CD4-positive, alpha-beta T cell (primary cell): Measurements from ENCODE around the gene EIF2AK3. TPM values are rescaled to one million over a fixed set of nuclear protein-coding genes. Genes with fewer than 3 reads are reported as not detected.

Source experiments
- ATAC-seq: fragments of 200-7000 bp; cut with Tn5 transposase; one replicate; pipeline ENCODE4 v1.10.0; 2022; ENCODE audit warnings: mild to moderate bottlenecking; ENCODE audit not compliant: poor library complexity
- CTCF ChIA-PET: fragments of 350-600 bp; sonication (Branson Sonifier 250); formaldehyde crosslinking; loops from one replicate; lab custom pipeline; 2021; ENCODE audit warnings: antibody characterized with exemption, inconsistent platforms; lab: Charles Lee
- POLR2A ChIA-PET: fragments of 350-600 bp; sonication (Branson Sonifier 250); formaldehyde crosslinking; loops from one replicate; lab custom pipeline; 2021; ENCODE audit warnings: antibody characterized with exemption, inconsistent platforms; lab: Charles Lee
- DNase-seq, 14 experiments: peaks; one replicate each; pipeline ENCODE4 v3.0.0-alpha.2; 2013 to 2020; ENCODE audit warnings: mixed read lengths in 2 of 14
- H3K27ac ChIP-seq, 2 donors: one replicate each; pipeline versions ENCODE4 v1.5.1 to v1.7.0; 2013; ENCODE audit warnings: low read length in 2 of 2, low read depth in 1 of 2, mild to moderate bottlenecking in 1 of 2
- H3K27me3 ChIP-seq, 2 experiments: 1 replicate in 1 of 2; 2 replicates in 1 of 2; pipeline versions ENCODE4 v1.6.1 to v1.7.0; 2013; ENCODE audit warnings: low read length in 2 of 2, control low read depth in 1 of 2, mild to moderate bottlenecking in 1 of 2, moderate library complexity in 1 of 2; ENCODE audit not compliant: insufficient read depth in 2 of 2, control insufficient read depth in 1 of 2
- H3K36me3 ChIP-seq: one replicate; pipeline ENCODE4 v1.6.1; 2013; ENCODE audit warnings: low read length, control low read depth; ENCODE audit not compliant: insufficient read depth
- H3K4me1 ChIP-seq: one replicate; pipeline ENCODE4 v1.6.1; 2013; ENCODE audit warnings: low read length, control low read depth; ENCODE audit not compliant: insufficient read depth
- H3K4me3 ChIP-seq: one replicate; pipeline ENCODE4 v1.5.1; 2013; ENCODE audit warnings: mild to moderate bottlenecking, low read length, moderate library complexity
- H3K9me3 ChIP-seq, 2 experiments: 1 replicate in 1 of 2; 2 replicates in 1 of 2; pipeline versions ENCODE4 v1.6.1 to v1.7.0; 2013; ENCODE audit warnings: low read length in 2 of 2, mild to moderate bottlenecking in 2 of 2, control low read depth in 1 of 2, moderate library complexity in 1 of 2; ENCODE audit not compliant: control insufficient read depth in 1 of 2, insufficient read depth in 1 of 2
- H3K27ac Mint-ChIP-seq: one replicate; pipeline ENCODE4 v1.8.0; 2020; ENCODE audit warnings: mixed read lengths
- H3K27me3 Mint-ChIP-seq: one replicate; pipeline ENCODE4 v1.8.0; 2021; ENCODE audit warnings: mixed read lengths
- H3K36me3 Mint-ChIP-seq: one replicate; pipeline ENCODE4 v1.8.0; 2021; ENCODE audit warnings: low read depth, mixed read lengths
- H3K4me1 Mint-ChIP-seq: one replicate; pipeline ENCODE4 v1.8.0; 2021; ENCODE audit warnings: low read depth, mixed read lengths
- H3K4me3 Mint-ChIP-seq: one replicate; pipeline ENCODE4 v1.8.0; 2020; ENCODE audit warnings: mild to moderate bottlenecking, mixed read lengths
- H3K9me3 Mint-ChIP-seq: one replicate; pipeline ENCODE4 v1.8.0; 2020; ENCODE audit warnings: mixed read lengths
- CTCF ChIP-seq: fragments of 200-600 bp; IDR thresholded peaks from one replicate; pipeline ENCODE4 v1.8.0; 2022; ENCODE audit warnings: antibody characterized with exemption, mild to moderate bottlenecking
- intact Hi-C, 2 experiments: fragments of 100-400 bp; cut with DNase I in 1 of 2; cut with micrococcal nuclease in 1 of 2; formaldehyde crosslinking; loops; one replicate each; pipeline versions ENCODE4 v1.15.1 to v1.9.0; 2023 to 2025; cut with DNase I, micrococcal nuclease
- total RNA-seq, 174 experiments: library from RNA in 2 of 174; stranded (reverse) in 2 of 174; gene quantifications; one replicate each; pipeline ENCODE4 v1.2.3 and lab custom pipeline; 2021 to 2026

EIF2AK3 gene
- total RNA-seq, 2 experiments from 2014 or later: 30.6 to 37.0 TPM

GRCh38 chr2:88669482-88670214, 42.4 kb upstream of the EIF2AK3 start:
- Mint-ChIP-seq H3K9me3 (no peaks in the 10 kb centered on the region), H3K4me1 (no peaks in the 10 kb centered on the region), H3K27ac (no peak overlapping the region), H3K4me3 (no peak overlapping the region), H3K36me3 (no peaks in the 10 kb centered on the region), H3K27me3 (no peaks in the 10 kb centered on the region)
- peak; percentile 55 for ATAC-seq
- no peaks in the 10 kb centered on the region for H3K4me1 ChIP-seq
- H3K9me3 ChIP-seq: no peaks in the 10 kb centered on the region
- TF ChIP-seq CTCF: peak; percentile 48
- H3K36me3 ChIP-seq: no peaks in the 10 kb centered on the region
- no peak overlapping the region for H3K4me3 ChIP-seq
- ChIA-PET CTCF (interaction anchor here (1.1 to 4.3 kb wide), 8 partner anchors 8 to 79 kb away, joined by 3 to 23 read pairs (median 3); partner anchors contain the start of gene RPIA), POLR2A (interaction anchor here (2.6 kb wide), 1 partner anchor 42 kb away, joined by 7 read pairs; no protein-coding TSS in a partner anchor)
- H3K27me3 ChIP-seq: no peaks in the 10 kb centered on the region
- H3K27ac ChIP-seq: no peak overlapping the region
- intact Hi-C loops: loop anchor here in 1 of 2 experiments (1.0 kb wide), 1 partner anchor 78 kb away; no protein-coding TSS in a partner anchor
- peak in 5 of 14 experiments; percentile 7 to 51 (median 36) for DNase-seq

- no peak overlapping the region for H3K4me3 ChIP-seq
- no peak for ATAC-seq
- no peak overlapping the region for H3K27ac ChIP-seq
- ChIA-PET CTCF (interaction anchor here (1.1 to 1.4 kb wide), 6 partner anchors 15 to 78 kb away, joined by 3 to 7 read pairs (median 3); no protein-coding TSS in a partner anchor), POLR2A (interaction anchor here (2.6 kb wide), 1 partner anchor 41 kb away, joined by 7 read pairs; no protein-coding TSS in a partner anchor)
- no peaks in the 10 kb centered on the region for H3K27me3 ChIP-seq
- no peaks in the 10 kb centered on the region for H3K36me3 ChIP-seq
- Mint-ChIP-seq H3K36me3 (no peaks in the 10 kb centered on the region), H3K4me1 (no peaks in the 10 kb centered on the region), H3K27ac (no peak overlapping the region), H3K4me3 (no peak overlapping the region), H3K9me3 (no peaks in the 10 kb centered on the region), H3K27me3 (no peaks in the 10 kb centered on the region)
- no peaks in the 10 kb centered on the region for H3K4me1 ChIP-seq
- intact Hi-C loops: loop anchor here in 1 of 2 experiments (1.0 kb wide), 1 partner anchor 78 kb away; no protein-coding TSS in a partner anchor
- no peaks in the 10 kb centered on the region for H3K9me3 ChIP-seq
- TF ChIP-seq CTCF: no peak
- DNase-seq: no peak
These were observed 41.6 kb upstream of the EIF2AK3 start for GRCh38 chr2:88668862-88669261.

GRCh38 chr2:88667219-88667618, 40.0 kb upstream of the EIF2AK3 start:
- H3K4me3 ChIP-seq: no peak overlapping the region
- intact Hi-C loops: no loop called here
- no peaks in the 10 kb centered on the region for H3K27me3 ChIP-seq
- H3K9me3 ChIP-seq: no peaks in the 10 kb centered on the region
- Mint-ChIP-seq H3K9me3 (no peaks in the 10 kb centered on the region), H3K27ac (no peak overlapping the region), H3K4me3 (no peak overlapping the region), H3K27me3 (no peaks in the 10 kb centered on the region), H3K36me3 (no peaks in the 10 kb centered on the region), H3K4me1 (no peaks in the 10 kb centered on the region)
- TF ChIP-seq CTCF: no peak
- no peak for ATAC-seq
- CTCF ChIA-PET: no interaction called here
- no peaks in the 10 kb centered on the region for H3K36me3 ChIP-seq
- no peak for DNase-seq
- H3K4me1 ChIP-seq: no peaks in the 10 kb centered on the region
- POLR2A ChIA-PET: no interaction called here
- no peak overlapping the region for H3K27ac ChIP-seq
